HG03520 (cell line): ENCODE measurements around the gene RCHY1.

ENCODE experiments used
- ATAC-seq: cut with Tn5 transposase; IDR thresholded peaks from one replicate; pipeline ENCODE4 v1.9.1; 2021; ENCODE audit warnings: mild to moderate bottlenecking, moderate library complexity; ENCODE audit not compliant: unreplicated experiment

The RCHY1 gene

GRCh38 chr4:75429208-75429607, 85.0 kb downstream of the RCHY1 start:
- no peak for ATAC-seq
